KMS-11 (cell line): ENCODE data around the gene MFAP3L.

Experiments
- H2AFZ ChIP-seq: fragments of 200-600 bp; sonication (generic); 2 replicates; pipeline ENCODE4 v1.6.1; 2016; ENCODE audit warnings: antibody characterized with exemption, mixed run types, low read depth
- H3K27ac ChIP-seq: fragments of 200-600 bp; sonication (generic); 2 replicates; pipeline ENCODE4 v1.6.1; 2016; ENCODE audit warnings: mild to moderate bottlenecking, mixed run types
- H3K27me3 ChIP-seq: fragments of 200-600 bp; sonication (generic); 2 replicates; pipeline ENCODE4 v1.6.1; 2017; ENCODE audit warnings: mild to moderate bottlenecking, low read depth, mixed run types, moderate library complexity; ENCODE audit not compliant: insufficient read depth
- H3K36me3 ChIP-seq: fragments of 200-600 bp; sonication (generic); 2 replicates; pipeline ENCODE4 v1.6.1; 2017; ENCODE audit warnings: mild to moderate bottlenecking, mixed run types; ENCODE audit not compliant: insufficient read depth
- H3K4me1 ChIP-seq: fragments of 200-600 bp; sonication (generic); 2 replicates; pipeline ENCODE4 v1.6.1; 2016; ENCODE audit warnings: mild to moderate bottlenecking, low read depth, mixed run types; ENCODE audit not compliant: poor library complexity, severe bottlenecking
- H3K4me2 ChIP-seq: fragments of 200-600 bp; sonication (generic); 2 replicates; pipeline ENCODE4 v1.7.0; 2016; ENCODE audit warnings: mild to moderate bottlenecking, mixed run types
- H3K4me3 ChIP-seq: fragments of 200-600 bp; sonication (generic); IDR thresholded peaks from 2 replicates; pipeline ENCODE4 v1.6.1; 2017; ENCODE audit warnings: low read depth, low read length, mixed read lengths; ENCODE audit not compliant: insufficient read depth
- H3K79me2 ChIP-seq: fragments of 200-600 bp; sonication (generic); 2 replicates; pipeline ENCODE4 v1.6.1; 2016; ENCODE audit warnings: low read depth, mixed run types; ENCODE audit not compliant: insufficient read depth
- H3K9ac ChIP-seq: fragments of 200-600 bp; sonication (generic); 2 replicates; pipeline ENCODE4 v1.6.1; 2016; ENCODE audit warnings: mild to moderate bottlenecking, mixed run types
- H4K20me1 ChIP-seq: fragments of 200-600 bp; sonication (generic); 2 replicates; pipeline ENCODE4 v1.6.1; 2016; ENCODE audit warnings: mild to moderate bottlenecking, mixed run types; ENCODE audit not compliant: insufficient read depth
- TF ChIP-seq, protein P1 (sequence below): fragments of 200-600 bp; sonication (generic); conservative IDR thresholded peaks from 2 replicates; pipeline ENCODE4 v1.6.1; 2017; ENCODE audit warnings: low read depth, mild to moderate bottlenecking, antibody characterized with exemption, low read length, moderate library complexity, mixed read lengths

Gene MFAP3L

DNA sequence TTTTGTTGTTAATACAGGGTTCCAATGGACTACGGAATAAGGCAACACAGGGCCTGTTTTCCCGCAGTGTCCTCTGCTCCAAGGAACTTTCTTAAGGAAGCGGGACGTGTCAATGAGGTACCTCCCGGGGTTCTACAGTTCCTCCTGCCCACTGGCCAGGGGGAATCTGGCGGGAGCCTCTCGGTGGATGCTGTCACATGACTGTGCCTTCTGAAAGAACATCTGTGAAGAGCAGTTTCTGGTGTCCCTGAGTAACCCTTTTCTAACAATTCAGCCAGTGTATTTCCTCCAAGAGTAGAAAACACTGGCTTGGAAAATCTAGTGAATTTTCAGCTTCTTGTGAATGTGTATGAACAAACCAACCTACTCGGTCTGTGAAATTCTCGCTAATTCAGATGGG lies 32.7 kb downstream of the MFAP3L start:
- Histone ChIP-seq H4K20me1 (no peaks in the 10 kb centered on the region), H3K4me1 (peaks cover 55% of the 10 kb centered on the region), H3K36me3 (no peaks in the 10 kb centered on the region), H2AFZ (no peak overlapping the region), H3K4me3 (no peak overlapping the region), H3K4me2 (no peak overlapping the region), H3K79me2 (no peaks in the 10 kb centered on the region), H3K9ac (no peak overlapping the region), H3K27me3 (no peaks in the 10 kb centered on the region), H3K27ac (no peak overlapping the region)
- TF ChIP-seq, protein P1, sequence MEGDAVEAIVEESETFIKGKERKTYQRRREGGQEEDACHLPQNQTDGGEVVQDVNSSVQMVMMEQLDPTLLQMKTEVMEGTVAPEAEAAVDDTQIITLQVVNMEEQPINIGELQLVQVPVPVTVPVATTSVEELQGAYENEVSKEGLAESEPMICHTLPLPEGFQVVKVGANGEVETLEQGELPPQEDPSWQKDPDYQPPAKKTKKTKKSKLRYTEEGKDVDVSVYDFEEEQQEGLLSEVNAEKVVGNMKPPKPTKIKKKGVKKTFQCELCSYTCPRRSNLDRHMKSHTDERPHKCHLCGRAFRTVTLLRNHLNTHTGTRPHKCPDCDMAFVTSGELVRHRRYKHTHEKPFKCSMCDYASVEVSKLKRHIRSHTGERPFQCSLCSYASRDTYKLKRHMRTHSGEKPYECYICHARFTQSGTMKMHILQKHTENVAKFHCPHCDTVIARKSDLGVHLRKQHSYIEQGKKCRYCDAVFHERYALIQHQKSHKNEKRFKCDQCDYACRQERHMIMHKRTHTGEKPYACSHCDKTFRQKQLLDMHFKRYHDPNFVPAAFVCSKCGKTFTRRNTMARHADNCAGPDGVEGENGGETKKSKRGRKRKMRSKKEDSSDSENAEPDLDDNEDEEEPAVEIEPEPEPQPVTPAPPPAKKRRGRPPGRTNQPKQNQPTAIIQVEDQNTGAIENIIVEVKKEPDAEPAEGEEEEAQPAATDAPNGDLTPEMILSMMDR = no peak

- Histone ChIP-seq H3K4me1 (peaks cover 97% of the 10 kb centered on the region), H3K27me3 (no peaks in the 10 kb centered on the region), H3K27ac (peak overlapping the region; percentile 94), H3K4me3 (no peak overlapping the region), H3K9ac (peak overlapping the region; percentile 66), H4K20me1 (no peaks in the 10 kb centered on the region), H2AFZ (peak overlapping the region; percentile 8; the same call in 1 of the 2 replicates), H3K4me2 (peak overlapping the region; percentile 89), H3K79me2 (no peaks in the 10 kb centered on the region), H3K36me3 (no peaks in the 10 kb centered on the region)
- TF ChIP-seq, protein P1 = no peak
These were observed 37.9 kb downstream of the MFAP3L start for GRCh38 chr4:169988252-169988651.

GRCh38 chr4:169987327-169988228 lies 38.6 kb downstream of the MFAP3L start:
- Histone ChIP-seq H3K9ac (peak overlapping the region; percentile 66), H3K27me3 (no peaks in the 10 kb centered on the region), H3K27ac (peak overlapping the region; percentile 94), H3K4me2 (peak overlapping the region; percentile 89), H2AFZ (peak overlapping the region; percentile 13; the same call in 1 of the 2 replicates), H3K79me2 (no peaks in the 10 kb centered on the region), H3K36me3 (no peaks in the 10 kb centered on the region), H3K4me1 (peaks cover 91% of the 10 kb centered on the region), H3K4me3 (no peak overlapping the region), H4K20me1 (no peaks in the 10 kb centered on the region)
- TF ChIP-seq, protein P1 = no peak

GRCh38 chr4:169986369-169986768 lies 39.8 kb downstream of the MFAP3L start:
- H3K36me3 ChIP-seq = no peaks in the 10 kb centered on the region
- TF ChIP-seq, protein P1 = no peak
- peak overlapping the region; percentile 94 for H3K27ac ChIP-seq
- no peaks in the 10 kb centered on the region for H3K27me3 ChIP-seq
- no peak overlapping the region for H2AFZ ChIP-seq
- no peaks in the 10 kb centered on the region for H4K20me1 ChIP-seq
- peaks cover 81% of the 10 kb centered on the region for H3K4me1 ChIP-seq
- peak overlapping the region; percentile 66; the same call in 1 of the 2 replicates for H3K9ac ChIP-seq
- peak overlapping the region; percentile 89 for H3K4me2 ChIP-seq
- no peak overlapping the region for H3K4me3 ChIP-seq
- H3K79me2 ChIP-seq = no peaks in the 10 kb centered on the region
